HG02981 (cell line): Measurements from ENCODE around the gene SEMA3F.

Source experiments
- ATAC-seq: cut with Tn5 transposase; IDR thresholded peaks from one replicate; pipeline ENCODE4 v1.9.1; 2021; ENCODE audit warnings: mild to moderate bottlenecking, moderate library complexity; ENCODE audit not compliant: unreplicated experiment

Gene SEMA3F

DNA sequence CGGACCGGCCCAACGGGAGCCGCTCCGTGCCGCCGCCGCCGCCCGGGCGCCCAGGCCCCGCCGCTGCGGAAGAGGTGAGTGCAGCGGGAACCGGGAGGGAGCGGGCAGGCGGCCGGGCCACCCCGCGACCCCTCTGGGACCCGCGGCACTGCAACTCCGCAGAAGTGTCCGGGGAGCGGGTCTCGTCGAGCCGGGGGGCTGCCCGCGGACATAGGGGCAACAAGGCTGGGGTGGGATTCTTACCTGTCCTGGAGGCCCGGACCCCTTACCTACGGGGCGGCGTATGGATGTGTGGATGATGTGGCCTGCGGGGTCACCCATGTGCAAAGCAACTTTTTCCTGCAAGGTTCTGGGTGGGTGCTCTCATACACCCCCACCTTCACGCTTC lies 361 bp downstream of the SEMA3F start:
- ATAC-seq: no peak

GRCh38 chr3:50155891-50156290 lies 767 bp downstream of the SEMA3F start:
- ATAC-seq: no peak

DNA sequence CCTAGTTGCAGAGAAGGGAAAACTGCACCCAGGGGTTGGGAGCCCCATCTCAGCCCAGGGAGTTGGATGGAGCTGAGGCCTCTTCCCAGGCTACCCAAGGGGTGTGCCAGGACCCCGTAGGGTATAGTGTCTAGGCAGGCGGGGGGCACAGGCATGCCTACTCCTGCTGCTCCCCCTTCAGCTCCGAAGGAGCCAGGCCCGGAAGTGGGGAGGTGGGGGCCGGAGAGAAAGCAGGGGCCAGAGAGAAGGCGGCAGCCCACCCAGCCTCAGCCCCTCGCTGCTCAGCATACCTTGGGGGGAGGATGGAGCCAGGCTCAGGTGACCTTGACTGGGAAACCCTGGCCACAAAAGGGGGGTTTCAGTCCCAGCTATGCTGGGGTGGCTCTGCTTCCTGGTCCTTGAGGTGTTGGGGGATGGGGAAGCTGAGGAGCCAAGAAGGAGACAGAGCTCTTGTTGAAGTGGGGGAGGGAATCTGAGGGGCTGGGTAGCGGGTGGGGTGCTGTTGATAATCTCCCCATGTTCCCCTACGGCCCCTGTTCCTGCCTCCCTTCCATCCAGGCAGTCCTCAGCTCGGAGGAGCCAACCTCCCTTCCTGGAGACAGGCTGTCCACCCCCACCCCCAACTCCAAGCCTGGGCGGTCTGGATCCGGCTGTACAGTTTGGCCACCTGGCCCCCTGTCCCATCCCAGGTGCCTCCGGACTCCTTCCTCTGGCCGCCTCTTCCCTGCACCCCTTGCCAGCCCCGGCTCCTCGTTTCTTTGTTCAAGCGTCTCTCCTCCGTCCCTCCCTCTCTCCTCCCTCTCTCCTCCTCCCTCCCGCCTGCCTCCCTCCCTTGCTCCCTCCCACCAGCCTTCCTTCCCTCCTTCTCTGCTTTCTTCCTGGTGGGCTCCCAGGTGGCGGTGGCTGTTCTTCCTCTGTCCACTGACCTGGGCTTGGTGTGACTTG lies 1.7 kb downstream of the SEMA3F start:
- no peak for ATAC-seq

GRCh38 chr3:50157827-50158529 lies 2.9 kb downstream of the SEMA3F start:
- no peak for ATAC-seq

GRCh38 chr3:50158530-50159146 lies 3.5 kb downstream of the SEMA3F start:
- no peak for ATAC-seq

- ATAC-seq: no peak
These were observed 5.4 kb downstream of the SEMA3F start for GRCh38 chr3:50160561-50160983.

DNA sequence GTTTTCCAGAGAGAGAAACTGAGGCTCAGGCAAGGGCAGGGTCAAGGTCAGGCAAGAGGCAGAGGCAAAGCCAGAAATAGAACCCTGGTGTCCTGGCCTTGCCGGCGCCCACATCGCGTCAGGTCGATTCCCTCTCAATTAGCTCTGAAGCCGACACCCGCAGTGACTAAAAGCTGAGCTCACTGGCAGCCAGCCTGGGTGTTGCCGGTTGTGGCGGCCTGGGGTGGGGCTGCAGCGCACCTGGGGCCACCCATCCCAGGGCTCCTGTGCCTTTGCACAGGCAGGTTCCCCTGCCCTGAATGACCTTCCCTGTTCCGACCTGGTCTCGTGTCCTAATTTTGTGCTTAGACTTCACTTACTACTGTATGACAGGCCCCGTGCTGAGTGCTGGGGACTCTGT lies 6.2 kb downstream of the SEMA3F start:
- no peak for ATAC-seq

DNA sequence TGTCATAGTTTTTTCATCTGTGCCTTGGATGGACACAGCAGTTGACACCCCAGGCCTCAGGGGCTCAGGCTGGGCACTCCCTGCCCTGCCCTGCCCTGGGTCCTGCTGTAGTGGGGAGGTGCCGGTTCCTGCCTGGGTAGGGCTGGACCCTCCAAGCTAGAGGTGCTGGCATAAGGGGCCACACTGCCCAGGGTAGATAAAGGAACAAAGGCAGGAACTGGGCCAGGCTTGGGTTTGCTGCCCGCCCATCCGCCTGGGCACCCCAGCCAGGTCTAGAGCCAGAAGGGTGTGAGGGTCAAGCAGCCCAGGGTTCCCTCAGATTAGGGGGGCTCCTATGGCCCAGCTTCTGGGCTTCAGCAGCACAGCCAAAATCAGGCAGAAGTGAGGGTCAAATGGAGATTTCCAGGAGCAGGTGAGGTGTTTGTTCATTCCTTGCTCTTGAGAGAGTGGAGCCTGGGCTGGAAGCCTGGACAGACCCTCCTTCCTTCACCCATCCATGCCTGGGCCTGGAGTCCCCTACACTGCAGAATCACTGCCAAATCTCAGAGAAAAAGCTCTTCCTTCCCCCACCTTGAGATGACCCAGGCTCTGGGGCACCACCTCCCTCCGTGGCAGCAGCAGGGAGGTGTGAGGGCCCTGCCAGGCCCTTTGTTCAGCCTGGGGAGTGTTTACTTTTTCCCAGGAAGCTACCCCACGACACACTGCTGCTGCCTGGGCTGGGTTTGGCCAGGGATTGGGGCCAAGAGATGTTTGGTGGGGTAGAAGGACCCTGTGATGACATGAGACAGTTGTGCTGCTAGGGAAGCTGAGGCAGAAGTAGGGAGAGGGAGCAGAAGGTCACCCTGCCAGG lies 7.1 kb downstream of the SEMA3F start:
- ATAC-seq: no peak

DNA sequence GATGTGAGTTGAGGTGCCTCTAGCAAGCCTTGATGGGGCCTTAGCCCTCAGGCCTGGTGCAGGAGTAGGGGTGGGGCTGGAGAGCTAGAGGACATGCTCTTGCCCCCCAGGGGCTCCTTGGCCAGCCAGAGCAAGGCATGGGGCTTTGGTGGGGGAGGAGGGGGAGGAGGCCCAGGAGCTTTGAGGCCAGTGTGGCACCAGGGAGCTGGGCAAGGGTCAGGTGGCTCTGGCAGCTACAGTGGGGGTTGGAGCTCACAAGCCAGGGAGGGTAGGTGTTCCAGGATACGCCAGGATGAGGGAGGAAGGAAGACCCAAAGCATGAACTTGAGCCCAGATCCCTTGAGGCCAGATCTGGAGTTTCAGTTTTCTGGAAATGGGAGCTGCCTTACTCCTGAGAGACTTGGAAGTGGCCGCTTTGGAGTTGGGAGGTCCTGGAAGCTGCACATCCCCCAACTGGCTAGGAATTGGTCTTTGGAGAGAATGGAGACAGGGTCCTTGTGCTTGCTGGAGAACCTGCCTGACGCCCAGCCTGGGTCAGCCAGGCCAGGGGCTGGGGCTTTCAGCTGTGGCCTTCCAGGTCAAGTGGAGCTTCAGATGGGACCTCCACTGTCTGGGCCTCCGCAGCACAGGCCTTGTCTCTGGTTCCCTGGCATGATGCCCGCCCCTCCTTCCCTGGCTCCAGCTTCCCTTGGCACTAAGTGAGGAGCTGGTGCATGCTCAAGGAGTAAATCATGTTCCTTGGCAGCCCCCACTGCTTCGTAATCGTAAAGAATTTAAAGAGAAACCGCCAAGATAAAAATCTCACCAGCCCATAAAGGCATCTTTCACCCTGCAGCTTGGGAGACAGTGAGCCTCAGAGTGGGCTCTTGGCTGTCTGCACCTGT lies 8.7 kb downstream of the SEMA3F start:
- ATAC-seq: no peak

DNA sequence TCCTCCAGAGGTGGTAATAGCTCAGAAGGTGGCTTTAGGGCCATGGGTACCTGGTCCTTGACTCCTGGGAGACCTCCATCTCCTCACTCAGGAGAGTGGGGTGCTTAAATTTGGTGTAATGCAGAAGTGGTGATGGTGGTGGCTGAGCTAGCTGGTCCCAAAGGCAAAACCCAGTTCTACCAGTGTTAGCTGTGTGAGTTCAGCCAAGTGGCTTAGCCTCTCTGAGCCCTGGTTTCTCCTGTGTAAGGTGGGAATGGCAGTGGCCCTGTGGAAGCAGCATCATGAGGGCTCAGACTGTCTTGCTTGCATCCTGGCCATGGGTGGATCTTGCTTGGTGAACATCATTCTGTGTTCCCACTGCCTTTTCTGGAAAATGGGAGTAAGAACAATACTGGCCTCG lies 9.4 kb downstream of the SEMA3F start:
- ATAC-seq: no peak

- no peak for ATAC-seq
These were observed 10.1 kb downstream of the SEMA3F start for GRCh38 chr3:50164984-50165909.

DNA sequence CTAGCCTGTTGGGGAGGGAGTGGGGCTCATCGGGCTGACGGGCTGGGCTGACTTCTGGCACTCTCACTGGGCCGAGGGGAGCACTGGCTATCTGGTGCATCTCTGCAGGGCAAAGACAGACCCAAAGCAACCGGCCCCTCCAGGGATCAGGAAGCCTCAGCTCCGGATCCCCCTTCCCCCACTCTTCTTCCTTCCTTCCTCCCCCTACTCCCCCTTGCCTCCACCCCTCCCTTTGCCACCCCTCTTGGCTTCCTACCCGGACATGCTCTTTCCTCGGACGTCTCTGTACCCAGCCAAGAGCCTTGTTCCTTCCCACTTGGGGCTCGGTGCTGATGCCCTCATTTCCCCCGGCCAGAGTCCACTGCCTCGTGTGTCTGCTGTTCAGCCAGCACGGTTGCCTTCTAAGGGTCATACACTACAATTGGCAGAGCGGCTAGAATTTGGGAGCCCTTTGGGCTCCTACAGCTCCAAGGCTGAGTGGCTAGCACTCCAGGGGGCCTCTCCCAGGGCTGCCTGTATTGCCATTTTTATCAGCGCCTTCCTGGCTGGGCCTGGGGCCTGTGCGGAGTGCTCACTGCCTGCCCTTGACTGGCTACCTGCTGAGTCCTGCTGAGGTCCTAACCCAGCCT lies 10.9 kb downstream of the SEMA3F start:
- no peak for ATAC-seq

DNA sequence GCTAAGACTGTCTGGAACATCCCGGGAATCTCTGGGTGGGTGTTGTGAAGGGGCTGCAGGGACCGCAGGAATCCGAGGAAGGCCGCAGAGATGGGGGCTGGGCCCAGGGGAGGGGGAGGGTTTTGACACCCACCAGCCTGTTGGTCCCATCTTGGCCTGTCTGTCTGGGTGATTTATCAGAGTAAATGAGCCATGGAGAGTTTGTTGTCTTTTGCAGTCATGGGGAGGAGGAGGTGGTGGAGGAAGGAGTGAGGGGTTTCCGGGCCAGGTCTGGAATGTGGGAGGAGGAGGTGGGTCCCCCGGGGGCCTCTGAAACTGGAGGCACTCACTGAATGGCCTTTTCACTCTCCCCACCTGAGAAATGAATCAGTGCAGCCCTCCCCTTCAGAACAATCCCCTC lies 11.5 kb downstream of the SEMA3F start:
- ATAC-seq: no peak

- ATAC-seq: no peak
These were observed 12.1 kb downstream of the SEMA3F start for GRCh38 chr3:50167069-50167840.

- ATAC-seq: no peak
These were observed 12.7 kb downstream of the SEMA3F start for GRCh38 chr3:50167841-50168209.

DNA sequence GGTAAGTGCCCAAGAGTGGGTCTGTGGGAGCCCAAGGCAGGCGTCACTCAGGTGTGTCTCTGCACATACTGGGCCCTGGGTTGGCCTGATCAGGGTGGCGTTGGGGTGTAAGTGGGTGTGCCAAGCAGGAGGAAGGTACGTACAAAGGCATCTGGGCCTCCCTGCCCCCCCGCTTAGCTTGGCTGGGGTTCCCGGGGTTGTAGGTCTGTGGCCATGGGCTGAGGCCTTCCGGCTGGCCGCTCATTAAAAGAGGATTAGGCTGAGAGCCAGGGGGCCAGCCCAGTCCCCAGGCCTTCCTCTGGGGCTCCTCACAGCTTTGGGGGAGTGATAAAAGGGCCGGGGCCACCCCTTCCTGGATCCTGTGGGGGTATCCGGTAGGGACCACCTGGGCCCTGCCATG lies 13.3 kb downstream of the SEMA3F start:
- no peak for ATAC-seq

DNA sequence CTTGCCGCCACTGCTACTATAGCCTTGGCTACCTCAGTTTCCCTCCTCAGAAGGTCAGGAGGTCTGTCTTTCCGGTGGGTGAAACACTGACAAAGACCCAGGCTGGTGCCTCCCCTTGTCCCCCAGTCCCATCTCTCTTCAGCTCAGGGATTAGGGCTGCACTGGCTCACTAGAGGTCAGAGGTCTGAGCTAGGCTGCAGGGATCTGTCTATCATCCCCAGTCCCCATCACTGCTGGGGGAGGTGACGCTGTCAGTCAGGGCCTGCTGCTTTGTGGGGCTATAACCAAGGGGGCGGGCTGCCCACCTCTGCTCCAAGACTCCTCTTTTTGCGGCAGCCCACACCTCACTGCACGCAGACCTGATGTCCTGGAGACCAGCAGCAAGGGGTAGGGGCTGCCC lies 13.7 kb downstream of the SEMA3F start:
- no peak for ATAC-seq
